Neural progenitor cell (in vitro differentiated cells): ENCODE measurements around the gene MAD1L1. TPM values are rescaled to one million over a fixed set of nuclear protein-coding genes. Genes with fewer than 3 reads are reported as not detected.
"Not testable (repeated sequence)": the region's sequence is repeated elsewhere in the genome, so short reads cannot be mapped to it uniquely, and the experiment has no call there.

Experiments
- DNase-seq: peaks from one replicate; pipeline ENCODE4 v3.0.0-alpha.2; 2016; ENCODE audit warnings: low spot score
- H2AFZ ChIP-seq: fragments of 200-600 bp; sonication (generic); replicated peaks from 2 replicates; pipeline ENCODE4 v1.6.1; 2016; ENCODE audit warnings: antibody characterized with exemption
- H3F3A ChIP-seq: fragments of 200-600 bp; sonication (generic); 2 replicates; pipeline ENCODE4 v1.6.1; 2016; ENCODE audit warnings: antibody characterized with exemption, low read depth
- H3K27ac ChIP-seq: fragments of 200-600 bp; sonication (generic); 2 replicates; pipeline ENCODE4 v1.5.1; 2016; ENCODE audit warnings: mild to moderate bottlenecking
- H3K27me3 ChIP-seq: fragments of 200-600 bp; sonication (generic); 2 replicates; pipeline ENCODE4 v1.6.1; 2016; ENCODE audit warnings: mild to moderate bottlenecking, moderate library complexity
- H3K36me3 ChIP-seq: fragments of 200-600 bp; sonication (generic); 2 replicates; pipeline ENCODE4 v1.5.1; 2016
- H3K4me1 ChIP-seq: fragments of 200-600 bp; sonication (generic); 2 replicates; pipeline ENCODE4 v1.6.1; 2016; ENCODE audit warnings: mixed run types
- H3K4me2 ChIP-seq: fragments of 200-600 bp; sonication (generic); 2 replicates; pipeline ENCODE4 v1.6.1; 2016
- H3K4me3 ChIP-seq: fragments of 200-600 bp; sonication (generic); 2 replicates; pipeline ENCODE4 v1.5.1; 2016
- H3K79me2 ChIP-seq: fragments of 200-600 bp; sonication (generic); 2 replicates; pipeline ENCODE4 v1.6.1; 2016; ENCODE audit warnings: low read depth
- H3K9ac ChIP-seq: fragments of 200-600 bp; sonication (generic); 2 replicates; pipeline ENCODE4 v1.6.1; 2016
- H3K9me3 ChIP-seq: fragments of 200-600 bp; sonication (generic); 2 replicates; pipeline ENCODE4 v1.5.1; 2016; ENCODE audit warnings: low read depth
- H4K20me1 ChIP-seq: fragments of 200-600 bp; sonication (generic); 2 replicates; pipeline ENCODE4 v1.6.1; 2016; ENCODE audit warnings: low read depth
- H3K27ac Mint-ChIP-seq: 3 replicates; pipeline ENCODE4 v1.8.0; 2021; ENCODE audit warnings: mixed read lengths
- H3K27me3 Mint-ChIP-seq: 2 replicates; pipeline ENCODE4 v1.8.0; 2022; ENCODE audit warnings: low read depth, mild to moderate bottlenecking, inconsistent platforms, moderate library complexity, mixed read lengths; ENCODE audit not compliant: insufficient read depth
- H3K36me3 Mint-ChIP-seq: 3 replicates; pipeline ENCODE4 v1.8.0; 2021; ENCODE audit warnings: mixed read lengths
- H3K4me1 Mint-ChIP-seq: 3 replicates; pipeline ENCODE4 v1.8.0; 2021; ENCODE audit warnings: mixed read lengths
- H3K4me3 Mint-ChIP-seq: 3 replicates; pipeline ENCODE4 v1.8.0; 2021; ENCODE audit warnings: mild to moderate bottlenecking, moderate library complexity, mixed read lengths
- H3K9me3 Mint-ChIP-seq: 3 replicates; pipeline ENCODE4 v1.8.0; 2020; ENCODE audit warnings: mixed read lengths
- CTCF ChIP-seq: fragments of 200-600 bp; sonication (generic); IDR thresholded peaks from 2 replicates; pipeline ENCODE4 v1.5.1; 2017; ENCODE audit warnings: antibody characterized with exemption, mild to moderate bottlenecking
- EZH2 ChIP-seq: fragments of 200-600 bp; sonication (generic); IDR thresholded peaks from 2 replicates; pipeline ENCODE4 v1.6.1; 2017; ENCODE audit warnings: antibody characterized with exemption, mild to moderate bottlenecking, moderate library complexity
- EZH2phosphoT487 ChIP-seq: fragments of 200-600 bp; sonication (generic); IDR thresholded peaks from 2 replicates; pipeline ENCODE4 v1.6.1; 2017; ENCODE audit warnings: antibody characterized with exemption
- total RNA-seq: library from RNA; depleted of rRNA; stranded (reverse); fragments of >200 nt; gene quantifications from 2 replicates; pipeline ENCODE4 v1.2.3, GENCODE V29; 2015; ENCODE audit warnings: low replicate concordance

Gene MAD1L1
- total RNA-seq, 1 donor from 2014 or later: 23.7 TPM

DNA sequence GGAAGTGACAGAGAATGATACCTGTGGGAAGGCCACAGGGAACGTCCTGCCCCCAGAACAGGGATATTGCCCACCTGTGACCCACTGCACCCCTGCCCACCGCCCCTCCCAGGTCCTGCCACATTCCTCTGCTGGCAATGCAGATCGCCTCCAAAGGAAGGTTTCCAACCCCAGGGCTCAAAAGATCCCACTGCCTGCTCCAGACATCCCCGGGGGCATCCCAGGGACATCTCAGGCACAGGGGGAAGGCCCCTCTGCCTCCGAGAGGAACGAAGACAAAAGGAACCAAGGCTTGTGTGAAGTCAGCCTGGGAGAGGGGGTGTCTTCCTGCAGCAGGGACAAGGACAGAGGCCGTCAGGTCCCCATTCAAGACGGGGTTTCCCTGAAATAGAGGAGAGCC, 37.8 kb upstream of the MAD1L1 start:
- peak overlapping the region; percentile 74 for H3K4me2 ChIP-seq
- peaks cover 7% of the 10 kb centered on the region for H4K20me1 ChIP-seq
- peak; percentile 23 for DNase-seq
- H3F3A ChIP-seq: peaks cover 20% of the 10 kb centered on the region
- peaks cover 7% of the 10 kb centered on the region for H3K36me3 Mint-ChIP-seq
- no peak overlapping the region for H3K9ac ChIP-seq
- TF ChIP-seq EZH2 (no peak), EZH2phosphoT487 (no peak), CTCF (no peak)
- H2AFZ ChIP-seq: no peak overlapping the region
- H3K27ac ChIP-seq: peak overlapping the region; percentile 94
- H3K4me1 ChIP-seq: peaks cover 24% of the 10 kb centered on the region
- no peaks in the 10 kb centered on the region for H3K27me3 ChIP-seq
- no peaks in the 10 kb centered on the region for H3K79me2 ChIP-seq
- no peaks in the 10 kb centered on the region for H3K36me3 ChIP-seq
- peaks cover 2% of the 10 kb centered on the region for H3K27me3 Mint-ChIP-seq
- H3K9me3 Mint-ChIP-seq: peaks cover 7% of the 10 kb centered on the region
- H3K9me3 ChIP-seq: no peaks in the 10 kb centered on the region
- H3K4me3 ChIP-seq: no peak overlapping the region
- H3K27ac Mint-ChIP-seq: no peak overlapping the region
- no peak overlapping the region for H3K4me3 Mint-ChIP-seq
- H3K4me1 Mint-ChIP-seq: peaks cover 26% of the 10 kb centered on the region

DNA sequence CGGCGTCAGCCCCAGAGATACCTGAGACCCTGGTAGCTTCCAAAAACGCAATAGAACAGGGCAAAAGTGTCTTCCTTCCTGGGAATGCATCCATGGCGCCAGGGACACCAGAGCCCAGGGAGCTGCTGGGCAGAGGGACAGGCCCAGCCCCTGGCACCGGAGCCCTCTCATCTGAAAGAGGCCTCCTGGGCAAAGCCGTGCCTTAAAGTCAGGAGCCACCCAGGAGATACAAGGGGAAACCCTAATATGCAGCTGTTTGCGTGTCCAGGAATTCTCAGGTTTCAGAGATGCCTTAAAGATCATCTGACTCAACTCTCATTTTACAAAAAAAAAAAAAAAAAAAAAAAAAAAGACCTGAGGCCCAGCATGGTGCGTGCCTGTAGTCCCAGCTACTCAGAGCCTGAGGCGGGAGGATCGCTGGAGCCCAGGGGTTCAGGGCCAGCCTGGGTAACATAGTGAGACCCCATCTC, 37.3 kb upstream of the MAD1L1 start:
- Histone ChIP-seq H3K79me2 (no peaks in the 10 kb centered on the region), H3K27me3 (no peaks in the 10 kb centered on the region), H3K36me3 (no peaks in the 10 kb centered on the region), H3K4me1 (peaks cover 24% of the 10 kb centered on the region), H3K27ac (peak overlapping the region; percentile 94), H4K20me1 (peaks cover 7% of the 10 kb centered on the region), H3K9ac (no peak overlapping the region), H3K4me3 (peak overlapping the region; percentile 7), H3K9me3 (no peaks in the 10 kb centered on the region), H3K4me2 (peak overlapping the region; percentile 74), H3F3A (peaks cover 20% of the 10 kb centered on the region), H2AFZ (no peak overlapping the region)
- H3K36me3 Mint-ChIP-seq: peaks cover 7% of the 10 kb centered on the region
- H3K4me3 Mint-ChIP-seq: no peak overlapping the region
- H3K27me3 Mint-ChIP-seq: peaks cover 4% of the 10 kb centered on the region
- TF ChIP-seq EZH2 (no peak), EZH2phosphoT487 (no peak), CTCF (no peak)
- DNase-seq: no peak
- peaks cover 26% of the 10 kb centered on the region for H3K4me1 Mint-ChIP-seq
- H3K27ac Mint-ChIP-seq: no peak overlapping the region
- peaks cover 7% of the 10 kb centered on the region for H3K9me3 Mint-ChIP-seq

GRCh38 chr7:2269089-2269990, 36.6 kb upstream of the MAD1L1 start:
- DNase-seq: peak; percentile 61
- Histone ChIP-seq H3F3A (peaks cover 20% of the 10 kb centered on the region), H3K4me2 (peak overlapping the region; percentile 74)

DNA sequence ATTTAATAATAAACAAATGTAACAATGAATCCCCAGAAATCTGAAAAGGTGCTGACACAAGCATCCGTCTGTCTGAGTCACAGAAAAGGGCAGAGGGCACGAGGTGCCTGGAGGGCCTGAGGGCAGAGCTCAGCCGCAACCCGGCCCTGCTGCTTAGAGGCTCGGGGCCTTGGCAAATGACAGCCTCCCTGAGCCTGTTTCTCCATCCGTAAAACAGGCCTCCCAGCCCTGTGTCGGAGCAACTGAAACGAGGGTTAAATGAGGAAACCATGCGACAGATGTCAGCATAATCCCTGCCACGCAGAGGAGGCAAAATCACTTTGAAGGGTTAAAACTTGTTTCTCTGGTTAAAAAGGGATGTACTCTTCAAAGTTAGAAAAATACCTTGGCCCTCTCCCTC, 34.2 kb upstream of the MAD1L1 start:
- Histone ChIP-seq H3K9me3 (no peaks in the 10 kb centered on the region), H3K36me3 (no peaks in the 10 kb centered on the region), H3K4me2 (no peak overlapping the region), H3K4me3 (no peak overlapping the region), H3K79me2 (no peaks in the 10 kb centered on the region), H3K4me1 (peaks cover 24% of the 10 kb centered on the region), H3K9ac (no peak overlapping the region), H3K27ac (no peak overlapping the region), H3F3A (peaks cover 20% of the 10 kb centered on the region), H2AFZ (no peak overlapping the region), H3K27me3 (no peaks in the 10 kb centered on the region), H4K20me1 (peaks cover 7% of the 10 kb centered on the region)
- DNase-seq: no peak
- H3K9me3 Mint-ChIP-seq: peaks cover 7% of the 10 kb centered on the region
- no peak overlapping the region for H3K27ac Mint-ChIP-seq
- H3K4me3 Mint-ChIP-seq: peak overlapping the region; percentile 9
- peaks cover 13% of the 10 kb centered on the region for H3K36me3 Mint-ChIP-seq
- H3K27me3 Mint-ChIP-seq: peaks cover 4% of the 10 kb centered on the region
- TF ChIP-seq EZH2phosphoT487 (no peak), EZH2 (no peak), CTCF (no peak)
- H3K4me1 Mint-ChIP-seq: peaks cover 26% of the 10 kb centered on the region

More at GRCh38 chr7:2269089-2269990, 36.6 kb upstream of the MAD1L1 start:
- H3K4me1 ChIP-seq: peaks cover 24% of the 10 kb centered on the region
- H3K9ac ChIP-seq, H4K20me1 ChIP-seq, H3K36me3 ChIP-seq, H3K9me3 Mint-ChIP-seq, H3K27me3 ChIP-seq, H3K79me2 ChIP-seq, H2AFZ ChIP-seq, H3K27me3 Mint-ChIP-seq, H3K9me3 ChIP-seq: not testable (repeated sequence)
- Mint-ChIP-seq H3K4me1 (peaks cover 26% of the 10 kb centered on the region), H3K4me3 (peak overlapping the region; percentile 69), H3K27ac (peak overlapping the region; percentile 84), H3K36me3 (peaks cover 10% of the 10 kb centered on the region)
- peak overlapping the region; percentile 94 for H3K27ac ChIP-seq
- peak overlapping the region; percentile 7 for H3K4me3 ChIP-seq
